H1 (cell line): Measurements from ENCODE around the gene BACE2.

Experiments
- CBX5 ChIP-seq: fragments of 300-800, 300-1000 bp; sonication (generic); IDR thresholded peaks from 2 replicates; pipeline ENCODE4 v1.7.1; 2016; ENCODE audit warnings: antibody characterized with exemption, low read length, low read depth
- CBX8 ChIP-seq: fragments of 300-800, 300-1000 bp; sonication (generic); IDR thresholded peaks from 2 replicates; pipeline ENCODE4 v1.7.1; 2016; ENCODE audit warnings: low read depth, low read length, borderline replicate concordance
- CTCF ChIP-seq, 3 experiments: IDR thresholded peaks; 1 replicate in 2 of 3; 2 replicates in 1 of 3; pipeline versions ENCODE4 v1.5.1 to v1.6.1; 2011; ENCODE audit warnings: low read length in 3 of 3, mild to moderate bottlenecking in 3 of 3, inconsistent platforms in 2 of 3, low read depth in 1 of 3, moderate library complexity in 1 of 3; ENCODE audit not compliant: insufficient read depth in 1 of 3; ENCODE audit errors: control extremely low read depth in 1 of 3
- EZH2 ChIP-seq: fragments of 200-600 bp; sonication (generic); IDR thresholded peaks from 2 replicates; pipeline ENCODE4 v1.7.1; 2012; ENCODE audit warnings: low read depth, mild to moderate bottlenecking, moderate library complexity, low read length, inconsistent platforms; ENCODE audit not compliant: severe bottlenecking
- JUND ChIP-seq: IDR thresholded peaks from 2 replicates; pipeline ENCODE4 v1.6.1; 2011; ENCODE audit warnings: mild to moderate bottlenecking, improper control_type of control experiment, low read length
- KDM4A ChIP-seq: IDR thresholded peaks from one replicate; pipeline ENCODE4 v1.7.1; 2012; ENCODE audit warnings: low read depth, mild to moderate bottlenecking, moderate library complexity, low read length, inconsistent platforms; ENCODE audit not compliant: severe bottlenecking
- POLR2AphosphoS5 ChIP-seq: IDR thresholded peaks from 2 replicates; pipeline ENCODE4 v1.6.1; 2011; ENCODE audit warnings: low read depth, low read length
- SRF ChIP-seq: IDR thresholded peaks from 2 replicates; pipeline ENCODE4 v1.6.1; 2011; ENCODE audit warnings: mild to moderate bottlenecking, low read depth, low read length, moderate library complexity
- YY1 ChIP-seq: IDR thresholded peaks from 2 replicates; pipeline ENCODE4 v1.6.1; 2011; ENCODE audit warnings: low read depth, mild to moderate bottlenecking, low read length

- TF ChIP-seq KDM4A, result no peak
- TF ChIP-seq POLR2AphosphoS5, result no peak
- TF ChIP-seq CTCF (IDR thresholded peaks at IDR 0.05; ENCODE audit: control extremely low read depth in 1 of 3, insufficient read depth in 1 of 3, low read depth in 1 of 3, low read length in 3 of 3), result no peak
- TF ChIP-seq JUND, result no peak
- no peak for TF ChIP-seq EZH2
- no peak for TF ChIP-seq SRF
- TF ChIP-seq CBX8, result no peak
- TF ChIP-seq YY1, result no peak
- TF ChIP-seq CBX5, result no peak
Measured at GRCh38 chr21:41153443-41153842, 14.5 kb upstream of the BACE2 start.
